ENCODE results near the gene SLC45A3.
"Not testable (repeated sequence)": the region's sequence is repeated elsewhere in the genome, so short reads cannot be mapped to it uniquely, and the experiment has no call there.

SLC45A3 gene

GRCh38 chr1:205636732-205637131 lies 43.6 kb downstream of the SLC45A3 start:
- TF ChIP-seq, protein P1, sequence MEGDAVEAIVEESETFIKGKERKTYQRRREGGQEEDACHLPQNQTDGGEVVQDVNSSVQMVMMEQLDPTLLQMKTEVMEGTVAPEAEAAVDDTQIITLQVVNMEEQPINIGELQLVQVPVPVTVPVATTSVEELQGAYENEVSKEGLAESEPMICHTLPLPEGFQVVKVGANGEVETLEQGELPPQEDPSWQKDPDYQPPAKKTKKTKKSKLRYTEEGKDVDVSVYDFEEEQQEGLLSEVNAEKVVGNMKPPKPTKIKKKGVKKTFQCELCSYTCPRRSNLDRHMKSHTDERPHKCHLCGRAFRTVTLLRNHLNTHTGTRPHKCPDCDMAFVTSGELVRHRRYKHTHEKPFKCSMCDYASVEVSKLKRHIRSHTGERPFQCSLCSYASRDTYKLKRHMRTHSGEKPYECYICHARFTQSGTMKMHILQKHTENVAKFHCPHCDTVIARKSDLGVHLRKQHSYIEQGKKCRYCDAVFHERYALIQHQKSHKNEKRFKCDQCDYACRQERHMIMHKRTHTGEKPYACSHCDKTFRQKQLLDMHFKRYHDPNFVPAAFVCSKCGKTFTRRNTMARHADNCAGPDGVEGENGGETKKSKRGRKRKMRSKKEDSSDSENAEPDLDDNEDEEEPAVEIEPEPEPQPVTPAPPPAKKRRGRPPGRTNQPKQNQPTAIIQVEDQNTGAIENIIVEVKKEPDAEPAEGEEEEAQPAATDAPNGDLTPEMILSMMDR (conservative IDR thresholded peaks at IDR 0.05; ENCODE audit: low read depth, low read length): no peak
- no peak for DNase-seq (ENCODE audit: low read depth)

GRCh38 chr1:205636138-205636530 lies 44.2 kb downstream of the SLC45A3 start:
- DNase-seq (ENCODE audit: low read depth): not testable (repeated sequence)

More at GRCh38 chr1:205636732-205637131, 43.6 kb downstream of the SLC45A3 start:
- no peak overlapping the region for H3K4me3 ChIP-seq (ENCODE audit: low read length)

GRCh38 chr1:205633421-205633976 lies 46.8 kb downstream of the SLC45A3 start:
- DNase-seq (ENCODE audit: low read depth): no peak
- TF ChIP-seq, protein P1 (conservative IDR thresholded peaks at IDR 0.05; ENCODE audit: low read depth, low read length): no peak
- no peak overlapping the region for H3K4me3 ChIP-seq (ENCODE audit: low read length)

More at GRCh38 chr1:205636138-205636530, 44.2 kb downstream of the SLC45A3 start:
- H3K4me3 ChIP-seq (ENCODE audit: low read length): not testable (repeated sequence)

DNA sequence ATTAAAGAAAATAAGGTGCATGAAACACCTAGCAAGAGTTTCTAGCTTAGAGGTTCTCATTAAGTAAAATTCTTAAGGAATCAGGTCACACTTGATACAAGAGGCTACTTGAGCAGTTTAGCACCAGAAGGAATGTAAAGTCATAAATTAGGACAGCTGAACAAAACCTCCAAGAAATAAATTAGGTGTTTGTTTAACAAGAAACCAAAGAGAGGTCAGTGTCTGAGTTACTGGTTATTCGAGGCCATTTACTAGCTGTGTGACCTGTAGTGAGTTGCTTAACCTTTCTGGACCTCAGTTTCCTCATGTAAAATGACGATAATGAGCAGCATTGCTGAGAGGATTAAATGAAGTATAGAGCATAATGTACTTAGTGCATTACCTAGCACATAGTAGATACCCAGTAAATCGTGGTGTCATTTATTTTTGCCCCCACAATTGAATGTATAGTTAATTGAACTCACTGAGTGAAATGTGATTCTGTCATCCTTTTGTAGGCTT lies 47.6 kb downstream of the SLC45A3 start:
- H3K4me3 ChIP-seq (ENCODE audit: low read length): peak overlapping the region; percentile 73
- DNase-seq (ENCODE audit: low read depth): no peak
- TF ChIP-seq, protein P1 (conservative IDR thresholded peaks at IDR 0.05; ENCODE audit: low read depth, low read length): no peak

GRCh38 chr1:205631768-205632668 lies 48.3 kb downstream of the SLC45A3 start, which contains the start of gene ELK4:
ELK4 (minus strand) TSS chr1:205632011; CDS start chr1:205623882, 8,129 bp downstream.
- TF ChIP-seq, protein P1 (conservative IDR thresholded peaks at IDR 0.05; ENCODE audit: low read depth, low read length): peak; percentile 73
- peak; percentile 92 for DNase-seq (ENCODE audit: low read depth)
- H3K4me3 ChIP-seq (ENCODE audit: low read length): peak within 1 kb of the TSS; percentile 84

- TF ChIP-seq, protein P1 (conservative IDR thresholded peaks at IDR 0.05; ENCODE audit: low read depth, low read length): no peak
- peak overlapping the region; percentile 84 for H3K4me3 ChIP-seq (ENCODE audit: low read length)
- DNase-seq (ENCODE audit: low read depth): peak; percentile 49
These were observed 49.1 kb downstream of the SLC45A3 start for GRCh38 chr1:205631010-205631767.

- TF ChIP-seq, protein P1 (conservative IDR thresholded peaks at IDR 0.05; ENCODE audit: low read depth, low read length): no peak
- no peak for DNase-seq (ENCODE audit: low read depth)
- peak overlapping the region; percentile 84 for H3K4me3 ChIP-seq (ENCODE audit: low read length)
These were observed 49.7 kb downstream of the SLC45A3 start for GRCh38 chr1:205630651-205631009.
